Adipose tissue (tissue), 3 donors: ENCODE measurements around the gene MPP1. TPM values are rescaled to one million over a fixed set of nuclear protein-coding genes. Genes with fewer than 3 reads are reported as not detected.
A peak's percentile ranks its signal among the peaks of the same experiment; 100 is the strongest.
"Not testable (repeated sequence)": the region's sequence is repeated elsewhere in the genome, so short reads cannot be mapped to it uniquely, and the experiment has no call there.

Experiments
- H3K27ac ChIP-seq: one replicate; pipeline ENCODE4 v1.5.1; 2013; ENCODE audit warnings: low read depth, low read length
- WGBS, 3 donors: extraction: QIAGEN DNeasy Blood & Tissue Kit; methylation state at CpG; one replicate each; pipeline ENCODE4 v1.1.7; 2013; 5-methylcytosine and 5-hydroxymethylcytosine counted together
- polyA plus RNA-seq, 3 donors: library from polyadenylated mRNA; stranded (reverse); fragments of 200-250 nt; gene quantifications; one replicate each; pipeline ENCODE4 v1.2.3, GENCODE V29; 2013
- donor health status: healthy with polysubstance abuse.
- donor health status: Bipolar disorder and iron deficiency.
- donor health status: healthy.

The MPP1 gene
- polyA plus RNA-seq, 3 donors = 15.3 to 36.1 (median 29.2) TPM

- WGBS, 3 donors = 84 to 93% (median 86%) methylated on average over 4 of the region's 4 CpGs
- not testable (repeated sequence) for H3K27ac ChIP-seq
Observed at GRCh38 chrX:154816326-154816898, 11.1 kb upstream of the MPP1 start.

DNA sequence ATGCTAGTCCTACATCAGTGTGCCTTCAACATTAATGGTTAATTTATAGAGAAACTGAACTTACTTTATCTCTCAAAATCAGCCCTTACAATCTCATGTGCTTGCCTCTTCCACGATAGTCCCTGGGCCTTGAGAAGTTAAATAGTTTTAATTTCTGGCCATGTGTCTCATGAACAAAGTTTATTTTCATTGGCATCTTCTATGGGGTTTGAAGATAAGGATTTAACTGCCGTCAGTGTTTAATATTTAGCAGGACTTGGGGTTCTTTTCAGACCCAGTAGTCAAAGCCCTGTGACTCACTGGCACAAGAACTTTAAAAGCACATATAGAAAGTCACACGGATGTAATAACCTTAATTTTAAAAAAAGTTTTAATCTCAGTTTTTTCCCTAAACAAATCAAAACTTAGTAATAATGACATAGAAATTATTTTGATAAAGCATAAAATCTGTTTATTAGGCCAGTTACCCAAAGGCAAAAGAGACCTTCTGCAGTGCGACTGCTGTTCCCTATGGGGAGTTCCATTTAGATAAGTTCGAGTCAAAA is 10.1 kb upstream of the MPP1 start:
- WGBS, 3 donors = 58 to 85% (median 75%) methylated on average over 5 of the region's 5 CpGs

GRCh38 chrX:154813801-154814200 is 8.5 kb upstream of the MPP1 start:
- no peak overlapping the region for H3K27ac ChIP-seq
- 22 to 59% (median 32%) methylated on average over 1 of the region's 1 CpG for WGBS, 3 donors

More for the DNA sequence above, 10.1 kb upstream of the MPP1 start:
- no peak overlapping the region for H3K27ac ChIP-seq

- no peak overlapping the region for H3K27ac ChIP-seq
- WGBS, 3 donors = 78 to 84% (median 81%) methylated on average over 2 of the region's 2 CpGs
Observed at GRCh38 chrX:154812341-154813101, 7.2 kb upstream of the MPP1 start.

DNA sequence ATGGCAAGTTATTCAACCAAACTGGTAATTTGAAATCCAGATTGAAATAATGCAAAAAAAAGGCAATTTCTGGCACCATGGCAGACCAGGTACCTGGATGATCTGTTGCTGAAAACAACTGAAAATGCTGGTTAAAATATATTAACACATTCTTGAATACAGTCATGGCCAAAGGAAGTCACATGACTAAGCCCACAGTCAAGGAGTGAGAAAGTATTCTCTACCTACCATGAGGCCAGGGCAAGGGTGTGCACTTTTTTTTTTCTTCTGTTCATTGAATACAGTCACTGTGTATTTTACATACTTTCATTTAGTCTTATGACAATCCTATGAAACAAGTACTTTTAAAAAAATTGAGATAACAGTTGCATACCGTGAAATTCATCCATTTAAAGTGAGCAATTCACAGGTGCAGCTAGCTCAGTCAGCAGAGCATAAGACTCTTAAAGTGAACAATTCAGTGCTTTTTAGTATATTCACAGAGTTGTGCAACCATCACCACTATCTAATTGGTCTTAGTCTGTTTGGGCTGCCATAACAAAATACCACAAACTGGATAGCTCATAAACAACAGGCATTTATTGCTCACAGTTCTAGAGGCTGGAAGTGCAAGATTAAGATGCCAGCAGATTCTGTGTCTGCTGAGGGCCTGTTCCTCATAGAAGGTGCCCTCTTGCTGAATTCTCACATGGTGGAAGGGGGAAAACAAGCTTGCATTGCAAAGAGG is 4.8 kb upstream of the MPP1 start:
- H3K27ac ChIP-seq = no peak overlapping the region

GRCh38 chrX:154806837-154807501 is 1.7 kb upstream of the MPP1 start:
- WGBS, 3 donors = 89 to 97% (median 92%) methylated on average over 5 of the region's 5 CpGs
- H3K27ac ChIP-seq = no peak overlapping the region

More for the DNA sequence above, 4.8 kb upstream of the MPP1 start:
- 75 to 95% (median 84%) methylated on average over 1 of the region's 1 CpG for WGBS, 3 donors

GRCh38 chrX:154805696-154806091 is 409 bp upstream of the MPP1 start:
- H3K27ac ChIP-seq = no peak overlapping the region
- WGBS, 3 donors = 6 to 43% (median 6%) methylated on average over 13 of the region's 13 CpGs

GRCh38 chrX:154804261-154804956 is 876 bp downstream of the MPP1 start:
- no peak overlapping the region for H3K27ac ChIP-seq
- 29 to 41% (median 29%) methylated on average over 7 of the region's 7 CpGs for WGBS, 3 donors

GRCh38 chrX:154802947-154803346 is 2.3 kb downstream of the MPP1 start:
- 65 to 88% (median 72%) methylated on average over 2 of the region's 2 CpGs for WGBS, 3 donors
- no peak overlapping the region for H3K27ac ChIP-seq

GRCh38 chrX:154800478-154801210 is 4.6 kb downstream of the MPP1 start:
- H3K27ac ChIP-seq = peak overlapping the region; percentile 55
- WGBS, 3 donors = 48 to 65% (median 63%) methylated on average over 8 of the region's 8 CpGs

DNA sequence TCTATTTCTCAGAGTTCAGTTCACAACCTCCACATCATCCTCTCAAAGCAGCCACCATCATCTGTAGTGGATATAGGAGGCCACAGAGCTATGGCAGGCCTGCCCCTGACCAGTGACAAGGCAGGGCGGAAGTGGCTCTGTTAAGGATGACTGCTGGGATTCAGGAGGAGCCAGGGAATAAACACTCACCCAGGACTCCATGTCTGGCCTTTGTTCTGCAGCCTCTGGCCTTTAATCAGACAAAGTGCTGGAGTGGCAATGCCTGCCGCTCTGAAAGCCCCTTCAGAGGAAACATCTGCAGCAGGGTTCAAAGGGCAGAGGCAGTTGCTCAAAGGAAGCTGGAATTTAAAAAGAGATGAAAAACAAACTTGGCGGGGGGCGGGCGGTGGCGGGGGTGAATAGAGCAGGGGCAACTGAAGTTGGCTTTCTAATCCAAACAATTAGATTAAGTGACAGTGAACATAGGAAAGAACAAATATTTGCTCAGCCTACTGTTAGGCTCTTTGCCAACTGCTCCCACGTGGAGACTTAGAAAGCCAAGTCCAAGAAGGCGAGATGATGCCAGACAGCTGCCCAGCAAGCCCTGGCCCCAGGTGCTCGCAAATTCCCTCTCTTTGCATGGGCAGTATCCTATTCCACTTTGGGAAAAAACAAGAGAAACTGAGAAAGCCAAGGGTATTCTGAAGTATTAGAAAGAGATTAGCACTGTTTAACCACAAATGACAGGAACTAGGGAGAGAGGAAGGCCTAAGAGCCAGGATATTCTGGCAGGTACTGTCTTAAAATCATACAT is 5.5 kb downstream of the MPP1 start:
- 19 to 48% (median 39%) methylated on average over 6 to 9 of the region's 9 CpGs for WGBS, 3 donors
- peak overlapping the region; percentile 55 for H3K27ac ChIP-seq

GRCh38 chrX:154797006-154797405 is 8.3 kb downstream of the MPP1 start:
- H3K27ac ChIP-seq = no peak overlapping the region
- 74 to 83% (median 76%) methylated on average over 6 of the region's 6 CpGs for WGBS, 3 donors

- no peak overlapping the region for H3K27ac ChIP-seq
- 61 to 98% (median 76%) methylated on average over 2 of the region's 2 CpGs for WGBS, 3 donors
Observed at GRCh38 chrX:154795016-154795415, 10.3 kb downstream of the MPP1 start.

- WGBS, 3 donors = 60 to 95% (median 84%) methylated on average over 7 of the region's 7 CpGs
- no peak overlapping the region for H3K27ac ChIP-seq
Observed at GRCh38 chrX:154793084-154793795, 12.0 kb downstream of the MPP1 start.

DNA sequence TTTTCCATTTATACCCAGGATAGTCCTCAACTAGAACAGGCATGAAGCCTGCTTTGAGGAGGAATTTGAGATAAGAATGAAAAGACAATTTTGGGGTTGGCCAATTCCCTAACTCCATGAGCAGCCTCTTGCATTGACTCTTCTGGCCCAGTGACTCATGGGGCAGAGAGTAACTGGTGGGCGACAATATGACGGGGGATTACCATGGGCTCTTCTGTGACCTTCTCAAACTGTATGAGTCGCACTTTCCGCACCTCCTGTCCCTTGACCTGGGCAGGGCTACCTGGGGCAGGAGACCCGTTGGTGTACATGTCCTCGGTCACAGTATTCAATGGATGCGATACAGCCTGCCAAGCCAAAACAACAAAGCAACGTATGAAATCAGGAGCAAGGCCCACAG is 13.3 kb downstream of the MPP1 start:
- WGBS, 3 donors = 91 to 96% (median 94%) methylated on average over 8 of the region's 8 CpGs

GRCh38 chrX:154791467-154791866 is 13.8 kb downstream of the MPP1 start:
- no peak overlapping the region for H3K27ac ChIP-seq
- 57 to 84% (median 70%) methylated on average over 4 of the region's 4 CpGs for WGBS, 3 donors

More for the DNA sequence above, 13.3 kb downstream of the MPP1 start:
- no peak overlapping the region for H3K27ac ChIP-seq
